Measurements from ENCODE around the gene NPHP4. TPM values are rescaled to one million over a fixed set of nuclear protein-coding genes. Genes with fewer than 3 reads are reported as not detected.

NPHP4 gene
- total RNA-seq, 2 experiments from 2014 or later, result 6.2 to 7.7 TPM

GRCh38 chr1:5873556-5873955 is 118.7 kb downstream of the NPHP4 start:
- Histone ChIP-seq H3K36me3 (ENCODE audit: insufficient read depth, low read length) (peaks cover 5% of the 10 kb centered on the region), H3K27ac (ENCODE audit: low read depth in 1 of 2, low read length in 2 of 2) (no peak overlapping the region), H3K9me3 (ENCODE audit: control insufficient read depth in 1 of 2, insufficient read depth in 1 of 2, low read length in 2 of 2) (peaks cover 0 to 5% of the 10 kb centered on the region in 2 experiments), H3K4me1 (ENCODE audit: insufficient read depth, low read length) (no peaks in the 10 kb centered on the region), H3K27me3 (ENCODE audit: control insufficient read depth in 1 of 2, insufficient read depth in 2 of 2, low read length in 2 of 2) (no peaks in the 10 kb centered on the region), H3K4me3 (ENCODE audit: low read length) (no peak overlapping the region)
- ChIA-PET CTCF (no interaction called here), POLR2A (no interaction called here)
- TF ChIP-seq CTCF (IDR thresholded peaks at IDR 0.05), result no peak
- Mint-ChIP-seq H3K4me1 (ENCODE audit: low read depth) (no peaks in the 10 kb centered on the region), H3K27ac (no peak overlapping the region), H3K27me3 (no peaks in the 10 kb centered on the region), H3K9me3 (no peaks in the 10 kb centered on the region), H3K4me3 (no peak overlapping the region), H3K36me3 (ENCODE audit: low read depth) (peaks cover 22% of the 10 kb centered on the region)
- no peak for ATAC-seq (ENCODE audit: poor library complexity)
- intact Hi-C loops (cut with DNase I, micrococcal nuclease), result no loop called here
- no peak for DNase-seq

DNA sequence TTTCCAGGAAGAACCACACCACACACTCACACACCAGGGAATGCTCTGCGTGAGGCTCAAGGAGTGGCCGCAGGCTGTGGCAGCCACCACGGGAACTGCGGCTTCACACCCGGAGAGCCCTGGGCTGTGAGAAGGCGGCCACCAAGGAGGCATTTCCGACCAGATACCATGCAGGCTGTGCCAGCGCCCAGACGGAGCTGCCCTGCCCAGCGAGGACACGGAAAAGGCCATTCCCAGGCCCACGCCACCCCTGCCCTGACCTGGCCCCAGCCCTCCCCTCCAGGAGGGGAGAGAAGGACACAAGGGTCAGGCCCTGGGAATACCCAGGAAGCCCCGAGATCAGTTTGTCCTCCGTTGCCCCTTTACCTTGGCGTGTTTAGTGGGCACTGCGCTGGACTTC is 119.3 kb downstream of the NPHP4 start:
- H3K4me1 ChIP-seq (ENCODE audit: insufficient read depth, low read length), result no peaks in the 10 kb centered on the region
- DNase-seq (no peak), ATAC-seq (ENCODE audit: poor library complexity) (no peak)
- peaks cover 0 to 6% of the 10 kb centered on the region in 2 experiments for H3K9me3 ChIP-seq (ENCODE audit: control insufficient read depth in 1 of 2, insufficient read depth in 1 of 2, low read length in 2 of 2)
- TF ChIP-seq CTCF (IDR thresholded peaks at IDR 0.05), result no peak
- ChIA-PET CTCF (no interaction called here), POLR2A (no interaction called here)
- H3K27ac ChIP-seq (ENCODE audit: low read depth in 1 of 2, low read length in 2 of 2), result no peak overlapping the region
- Mint-ChIP-seq H3K4me1 (ENCODE audit: low read depth) (no peaks in the 10 kb centered on the region), H3K27ac (no peak overlapping the region), H3K27me3 (no peaks in the 10 kb centered on the region), H3K36me3 (ENCODE audit: low read depth) (peaks cover 22% of the 10 kb centered on the region), H3K4me3 (no peak overlapping the region), H3K9me3 (no peaks in the 10 kb centered on the region)
- intact Hi-C loops (cut with DNase I, micrococcal nuclease), result no loop called here
- H3K27me3 ChIP-seq (ENCODE audit: control insufficient read depth in 1 of 2, insufficient read depth in 2 of 2, low read length in 2 of 2), result no peaks in the 10 kb centered on the region
- H3K4me3 ChIP-seq (ENCODE audit: low read length), result no peak overlapping the region
- peaks cover 5% of the 10 kb centered on the region for H3K36me3 ChIP-seq (ENCODE audit: insufficient read depth, low read length)

DNA sequence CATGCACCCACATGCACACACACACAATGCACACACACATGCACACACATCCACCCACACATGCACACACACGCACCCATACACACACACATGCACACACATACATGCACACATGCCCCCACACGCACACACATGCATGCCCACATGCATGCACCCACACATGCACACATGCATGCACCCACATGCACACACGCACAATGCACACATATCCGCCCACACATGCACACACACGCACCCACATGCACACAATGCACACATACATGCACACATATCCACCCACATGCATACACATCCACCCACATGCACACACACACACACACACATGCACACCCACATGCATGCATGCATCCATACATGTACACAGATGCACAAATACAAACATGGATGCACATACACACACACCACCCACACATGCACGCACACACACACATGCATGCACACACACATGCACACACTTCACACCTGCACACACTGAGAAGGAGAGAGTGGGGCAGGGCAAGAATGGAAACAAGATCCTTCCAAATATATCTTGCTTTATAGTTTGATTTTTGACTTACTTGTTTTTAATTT is 123.2 kb downstream of the NPHP4 start:
- no peak for ATAC-seq (ENCODE audit: poor library complexity)
- Mint-ChIP-seq H3K4me3 (no peak overlapping the region), H3K9me3 (no peaks in the 10 kb centered on the region), H3K27me3 (no peaks in the 10 kb centered on the region), H3K27ac (no peak overlapping the region), H3K4me1 (ENCODE audit: low read depth) (no peaks in the 10 kb centered on the region), H3K36me3 (ENCODE audit: low read depth) (peaks cover 11% of the 10 kb centered on the region)
- Histone ChIP-seq H3K36me3 (ENCODE audit: insufficient read depth, low read length) (peaks cover 2% of the 10 kb centered on the region), H3K9me3 (ENCODE audit: control insufficient read depth in 1 of 2, insufficient read depth in 1 of 2, low read length in 2 of 2) (peaks cover 0 to 6% of the 10 kb centered on the region in 2 experiments), H3K27ac (ENCODE audit: low read depth in 1 of 2, low read length in 2 of 2) (no peak overlapping the region), H3K4me3 (ENCODE audit: low read length) (no peak overlapping the region), H3K4me1 (ENCODE audit: insufficient read depth, low read length) (no peaks in the 10 kb centered on the region), H3K27me3 (ENCODE audit: control insufficient read depth in 1 of 2, insufficient read depth in 2 of 2, low read length in 2 of 2) (no peaks in the 10 kb centered on the region)
- DNase-seq, result no peak
- POLR2A ChIA-PET, result no interaction called here
- CTCF ChIA-PET, result no interaction called here
- intact Hi-C loops (cut with DNase I, micrococcal nuclease), result no loop called here
- no peak for TF ChIP-seq CTCF (IDR thresholded peaks at IDR 0.05)

Data from CD4-positive, alpha-beta T cell (primary cell).